Effector memory CD4-positive, alpha-beta T cell (primary cell): ENCODE data around the gene GRK5.

ENCODE experiments used
- DNase-seq, 3 donors: peaks; one replicate each; pipeline ENCODE4 v3.0.0-alpha.2; 2020
- H3K27ac ChIP-seq: 2 replicates; pipeline ENCODE4 v1.7.0; 2013; ENCODE audit warnings: mild to moderate bottlenecking, low read length, moderate library complexity; ENCODE audit not compliant: insufficient read depth, poor library complexity, severe bottlenecking
- H3K27me3 ChIP-seq: replicated peaks from 2 replicates; pipeline ENCODE4 v1.7.0; 2013; ENCODE audit warnings: mild to moderate bottlenecking, low read length; ENCODE audit not compliant: insufficient read depth, control insufficient read depth, poor library complexity, severe bottlenecking
- H3K36me3 ChIP-seq: 2 replicates; pipeline ENCODE4 v1.7.0; 2013; ENCODE audit warnings: mild to moderate bottlenecking, low read length, moderate library complexity; ENCODE audit not compliant: control insufficient read depth, insufficient read depth
- H3K4me1 ChIP-seq: 2 replicates; pipeline ENCODE4 v1.7.0; 2013; ENCODE audit warnings: low read length, mild to moderate bottlenecking; ENCODE audit not compliant: control insufficient read depth, insufficient read depth, poor library complexity, severe bottlenecking
- H3K4me3 ChIP-seq: 2 replicates; pipeline ENCODE4 v1.7.0; 2013; ENCODE audit warnings: low read length, low read depth, mild to moderate bottlenecking; ENCODE audit not compliant: insufficient read depth, poor library complexity, severe bottlenecking
- H3K9me3 ChIP-seq: 2 replicates; pipeline ENCODE4 v1.7.0; 2013; ENCODE audit warnings: mild to moderate bottlenecking, low read length, moderate library complexity; ENCODE audit not compliant: control insufficient read depth

GRK5 gene

DNA sequence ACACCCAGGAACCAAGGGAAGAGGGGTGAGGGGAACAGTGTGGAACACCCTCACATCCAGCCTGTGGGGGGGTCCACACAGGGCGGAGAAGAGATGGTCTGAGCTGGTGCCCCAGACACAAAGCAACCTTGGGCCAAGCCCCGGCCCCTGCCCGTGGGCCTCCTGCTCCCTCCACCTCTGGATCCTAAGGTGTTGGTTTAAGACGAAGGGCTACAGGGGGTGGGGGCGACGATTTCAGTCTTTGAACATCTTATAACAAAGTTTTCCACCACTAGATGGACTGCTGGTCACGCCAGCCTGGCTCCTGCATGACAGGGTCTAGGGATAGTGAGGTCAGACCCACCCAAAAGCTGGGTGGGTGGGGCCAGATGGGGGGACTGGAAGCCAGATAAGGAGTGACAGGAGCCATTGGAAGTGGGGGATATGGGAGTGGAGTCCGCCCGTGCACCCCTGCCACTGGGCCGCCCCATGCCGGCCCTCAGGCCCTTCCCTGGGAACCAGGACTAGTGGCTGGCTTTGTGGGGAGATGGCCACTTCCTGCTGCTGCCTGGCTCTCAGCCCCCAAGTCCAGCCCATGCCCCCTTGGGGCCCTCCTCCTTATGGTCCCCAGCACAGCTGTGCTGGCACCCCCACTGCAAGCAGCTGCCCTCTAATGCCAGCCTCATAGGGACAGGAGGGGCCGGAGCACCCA lies 236.7 kb downstream of the GRK5 start:
- H3K4me1 ChIP-seq, result peaks cover 8% of the 10 kb centered on the region
- H3K27ac ChIP-seq, result no peak overlapping the region
- H3K9me3 ChIP-seq, result no peaks in the 10 kb centered on the region
- H3K36me3 ChIP-seq, result peaks cover 11% of the 10 kb centered on the region
- no peak for DNase-seq
- H3K4me3 ChIP-seq, result no peak overlapping the region
- no peaks in the 10 kb centered on the region for H3K27me3 ChIP-seq

DNA sequence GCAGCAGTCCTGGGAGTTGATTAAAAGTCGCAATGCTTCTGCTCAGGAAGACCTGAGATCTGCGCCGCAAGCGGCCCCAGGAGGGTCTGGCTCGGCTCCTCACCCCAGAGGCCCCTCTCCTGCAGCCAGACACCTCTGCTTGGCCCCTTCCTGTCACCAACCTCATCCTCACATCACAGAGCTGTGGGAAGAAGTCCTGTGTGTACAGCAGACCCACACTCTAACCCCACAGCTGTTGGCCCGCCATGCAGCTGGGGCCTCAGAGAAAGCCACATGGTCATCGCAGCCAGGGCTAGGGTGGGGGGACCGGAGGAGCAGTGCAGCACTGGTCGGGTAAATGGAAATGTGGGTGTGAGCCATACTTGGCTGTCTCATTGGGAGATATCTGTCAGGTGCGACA lies 237.5 kb downstream of the GRK5 start:
- Histone ChIP-seq H3K9me3 (no peaks in the 10 kb centered on the region), H3K27ac (no peak overlapping the region), H3K4me3 (no peak overlapping the region), H3K4me1 (peaks cover 8% of the 10 kb centered on the region), H3K27me3 (no peaks in the 10 kb centered on the region), H3K36me3 (peaks cover 11% of the 10 kb centered on the region)
- no peak for DNase-seq

DNA sequence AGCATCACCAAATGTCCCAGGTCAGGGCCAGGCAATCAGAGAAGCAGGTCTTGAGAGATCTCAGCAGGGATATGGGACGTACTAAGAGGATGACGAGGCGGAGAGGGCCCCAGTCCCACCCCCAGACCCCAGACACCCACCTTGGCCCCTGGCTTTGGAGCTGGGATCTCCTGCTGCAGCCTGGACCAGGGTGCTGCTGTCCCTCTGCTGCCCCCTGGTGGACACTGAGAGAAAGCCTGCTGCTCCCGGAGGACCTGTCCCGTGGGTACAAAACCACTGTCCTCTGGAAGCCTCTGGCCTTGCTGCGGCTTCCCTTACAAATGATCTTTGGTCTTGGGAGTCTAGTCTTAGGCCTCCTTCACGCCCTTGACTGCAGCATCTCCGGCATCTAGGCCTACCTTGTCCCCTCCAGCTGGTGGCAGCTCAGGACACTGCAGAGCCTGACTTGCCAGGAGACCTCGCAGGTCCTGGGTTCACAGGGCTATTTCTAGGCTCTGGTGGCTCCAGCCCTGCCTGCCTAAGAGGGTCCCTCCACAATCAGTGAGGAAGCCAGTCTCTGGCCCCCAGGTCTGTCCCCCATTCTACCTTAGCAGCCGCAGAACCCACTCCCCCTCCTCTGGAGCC lies 238.1 kb downstream of the GRK5 start:
- peaks cover 8% of the 10 kb centered on the region for H3K4me1 ChIP-seq
- peak; percentile 60 to 75 (median 71) for DNase-seq
- H3K36me3 ChIP-seq, result peaks cover 11% of the 10 kb centered on the region
- H3K9me3 ChIP-seq, result no peaks in the 10 kb centered on the region
- no peak overlapping the region for H3K27ac ChIP-seq
- no peak overlapping the region for H3K4me3 ChIP-seq
- H3K27me3 ChIP-seq, result no peaks in the 10 kb centered on the region

DNA sequence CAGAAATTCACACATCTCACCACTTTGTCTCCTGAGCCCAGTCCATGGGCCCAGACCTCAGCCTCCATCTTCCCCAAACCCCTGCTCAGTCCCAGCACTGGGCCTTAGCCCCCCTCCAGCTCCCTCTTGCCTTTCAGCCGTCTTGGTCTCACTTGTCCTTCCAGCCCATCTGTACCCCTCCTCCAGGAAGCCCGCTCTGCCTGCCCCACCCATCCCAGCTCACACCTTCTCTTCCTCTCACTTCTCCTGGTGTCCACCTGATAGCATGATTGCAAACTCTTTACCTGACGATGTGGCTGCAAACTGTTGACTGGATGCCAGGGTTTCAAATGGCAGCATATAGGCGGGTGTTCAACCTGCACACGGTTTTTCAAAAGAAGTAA lies 238.6 kb downstream of the GRK5 start:
- H3K27ac ChIP-seq, result no peak overlapping the region
- DNase-seq, result no peak

DNA sequence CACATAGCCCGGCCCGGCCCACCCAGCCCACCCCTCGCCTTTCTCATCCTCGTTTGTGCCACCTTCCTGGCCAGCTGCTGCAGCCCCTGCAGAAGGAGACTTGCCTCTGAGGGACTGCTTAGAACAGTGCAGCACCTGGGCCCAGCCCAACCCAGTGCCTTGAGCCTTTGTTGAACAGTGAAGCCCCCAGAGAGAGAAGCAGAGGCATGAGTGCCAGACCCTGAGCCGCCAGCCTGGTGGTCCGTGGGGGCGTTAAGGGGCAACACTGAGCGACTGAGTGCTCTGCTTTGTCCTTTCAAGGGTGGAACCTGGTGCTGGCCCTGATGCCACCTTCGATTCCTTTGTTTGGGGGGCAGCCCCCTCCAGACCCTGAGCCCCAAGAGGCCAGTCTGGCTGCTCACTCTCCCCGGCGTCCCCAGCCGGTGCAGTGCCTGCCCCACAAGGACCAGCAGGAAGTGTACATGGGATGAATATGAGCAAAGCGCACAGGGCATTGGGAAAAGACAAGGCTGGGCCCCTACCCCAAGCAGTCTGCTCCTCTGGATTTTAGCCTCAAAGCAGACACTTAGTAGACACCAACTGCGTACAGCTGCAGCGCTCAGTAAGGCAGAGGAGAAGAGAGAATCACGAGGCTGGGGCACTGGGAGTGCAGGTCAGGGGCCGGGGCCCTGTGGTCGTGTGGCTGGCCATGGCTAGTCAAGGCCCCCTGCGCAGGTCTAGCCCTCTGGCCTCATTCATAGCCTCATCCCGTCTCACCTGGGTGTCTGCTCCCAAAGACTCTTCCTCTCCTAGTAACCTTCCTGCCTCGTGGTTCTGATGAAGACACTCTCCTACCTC lies 239.3 kb downstream of the GRK5 start:
- Histone ChIP-seq H3K27me3 (no peaks in the 10 kb centered on the region), H3K9me3 (no peaks in the 10 kb centered on the region), H3K4me3 (no peak overlapping the region), H3K27ac (no peak overlapping the region), H3K36me3 (peaks cover 15% of the 10 kb centered on the region), H3K4me1 (peaks cover 8% of the 10 kb centered on the region)
- no peak for DNase-seq

More for the DNA sequence above, 238.6 kb downstream of the GRK5 start:
- Histone ChIP-seq H3K4me1 (peaks cover 8% of the 10 kb centered on the region), H3K36me3 (peaks cover 11% of the 10 kb centered on the region), H3K9me3 (no peaks in the 10 kb centered on the region), H3K4me3 (no peak overlapping the region), H3K27me3 (no peaks in the 10 kb centered on the region)

DNA sequence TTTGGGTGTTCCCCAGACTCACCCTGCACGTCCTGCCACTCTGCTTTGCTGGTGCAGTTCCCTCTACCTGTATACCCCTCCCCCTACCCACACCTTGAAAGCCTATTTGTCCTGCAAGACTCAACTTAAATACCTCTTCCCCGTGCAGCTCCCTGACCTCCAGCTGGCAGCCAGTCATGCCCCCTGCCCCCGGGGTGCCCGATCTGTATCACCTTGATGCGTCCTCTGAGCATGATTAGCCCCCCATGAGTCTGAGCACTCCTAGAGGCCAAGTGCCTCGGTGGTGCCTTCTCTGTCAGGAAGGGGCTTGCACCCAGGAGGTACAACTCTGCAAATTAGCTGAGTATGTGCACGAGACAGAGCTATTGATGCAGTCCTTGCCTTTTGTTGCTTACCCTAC lies 240.1 kb downstream of the GRK5 start:
- Histone ChIP-seq H3K4me3 (no peak overlapping the region), H3K9me3 (no peaks in the 10 kb centered on the region), H3K27ac (no peak overlapping the region), H3K36me3 (peaks cover 16% of the 10 kb centered on the region), H3K27me3 (no peaks in the 10 kb centered on the region), H3K4me1 (peaks cover 8% of the 10 kb centered on the region)
- DNase-seq, result no peak

DNA sequence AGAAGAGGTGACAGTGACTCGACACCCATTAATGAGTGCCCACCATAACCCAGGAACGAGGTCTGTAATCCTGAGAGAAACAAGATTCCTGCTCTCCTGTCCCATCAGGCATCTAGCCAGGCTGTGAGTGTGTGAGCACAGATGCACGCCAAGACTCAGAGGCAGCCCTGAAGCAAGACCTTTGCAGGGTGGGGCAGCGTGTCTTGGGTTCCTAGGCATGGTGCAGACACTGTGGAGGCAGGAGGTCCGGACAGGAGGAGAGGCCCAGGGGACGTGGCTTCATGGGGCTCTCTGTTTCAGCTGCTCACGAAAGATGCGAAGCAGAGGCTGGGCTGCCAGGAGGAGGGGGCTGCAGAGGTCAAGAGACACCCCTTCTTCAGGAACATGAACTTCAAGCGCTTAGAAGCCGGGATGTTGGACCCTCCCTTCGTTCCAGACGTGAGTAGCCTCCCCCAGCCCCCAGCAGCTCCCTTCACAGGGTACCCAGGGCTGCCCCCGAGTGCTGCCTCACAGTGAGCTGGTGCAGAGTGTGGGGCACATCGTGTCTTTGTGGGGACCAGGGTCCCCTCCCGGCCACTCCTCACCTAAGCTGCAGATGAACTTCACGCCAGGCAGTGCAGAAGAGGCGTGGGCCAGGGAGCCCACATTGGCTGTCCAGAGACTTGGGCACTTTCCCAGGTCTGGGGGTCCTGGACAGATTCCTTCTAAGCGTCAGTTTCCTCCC lies 240.6 kb downstream of the GRK5 start:
- Histone ChIP-seq H3K36me3 (peaks cover 16% of the 10 kb centered on the region), H3K4me1 (peaks cover 8% of the 10 kb centered on the region), H3K4me3 (no peak overlapping the region), H3K27ac (no peak overlapping the region), H3K9me3 (no peaks in the 10 kb centered on the region), H3K27me3 (no peaks in the 10 kb centered on the region)
- DNase-seq, result no peak

DNA sequence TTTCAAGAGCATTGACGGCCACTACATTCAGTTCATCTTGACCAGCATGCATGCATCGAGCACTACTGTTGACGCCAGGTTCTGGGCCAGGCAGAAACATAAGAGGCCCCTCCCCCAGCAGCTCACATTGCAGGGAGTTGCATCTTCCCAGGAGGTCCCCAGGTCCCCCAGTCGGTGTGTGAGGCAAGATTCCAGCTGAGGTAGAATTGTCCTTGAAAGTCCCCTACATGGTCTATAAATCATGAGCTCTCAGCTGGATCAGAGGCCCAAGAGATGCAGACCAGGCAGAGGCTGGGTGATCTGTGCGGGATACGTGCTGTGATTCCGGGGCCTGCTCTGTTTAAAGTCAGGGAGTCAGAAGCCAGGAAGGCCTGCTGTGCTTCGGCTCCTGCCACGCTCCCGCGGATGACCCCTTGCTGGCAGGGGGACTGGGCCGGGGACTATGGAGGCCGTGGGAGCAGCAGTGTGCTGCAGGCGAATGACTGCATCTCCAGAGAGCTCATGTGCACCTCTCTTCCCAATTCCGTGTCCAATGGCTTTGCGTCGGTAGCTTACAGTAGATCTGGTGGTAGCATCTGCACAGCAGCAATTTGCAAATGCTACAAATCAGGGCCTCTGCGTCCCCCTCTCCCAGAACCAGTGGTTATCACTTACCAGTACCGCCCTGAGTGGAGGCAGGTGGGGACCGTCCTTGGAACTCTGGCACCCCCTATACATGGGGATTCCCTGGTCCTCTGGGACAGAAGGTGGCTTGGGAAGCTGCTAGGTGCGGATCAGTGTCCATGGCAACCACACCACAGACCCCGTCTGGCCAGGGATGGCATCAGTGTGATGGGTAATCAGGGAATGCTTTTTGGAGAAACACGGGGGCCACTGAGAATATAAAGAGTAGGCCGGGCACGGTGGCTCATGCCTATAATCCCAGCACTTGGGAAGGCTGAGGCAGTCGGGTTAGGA lies 241.5 kb downstream of the GRK5 start:
- H3K9me3 ChIP-seq, result no peaks in the 10 kb centered on the region
- no peaks in the 10 kb centered on the region for H3K27me3 ChIP-seq
- H3K4me3 ChIP-seq, result no peak overlapping the region
- peaks cover 8% of the 10 kb centered on the region for H3K4me1 ChIP-seq
- no peak for DNase-seq
- peaks cover 22% of the 10 kb centered on the region for H3K36me3 ChIP-seq
- H3K27ac ChIP-seq, result no peak overlapping the region
